GM06990 (cell line): ENCODE results near the gene CAMK2G.

Experiments used
- DNase-seq: peaks from one replicate; pipeline ENCODE4 v3.0.0-alpha.2; 2011; ENCODE audit not compliant: insufficient read length; ENCODE audit errors: extremely low read depth
- H3K27me3 ChIP-seq: replicated peaks from 2 replicates; pipeline ENCODE4 v1.6.0; 2011; ENCODE audit warnings: low read length; ENCODE audit not compliant: control insufficient read depth, insufficient read depth
- H3K36me3 ChIP-seq: 2 replicates; pipeline ENCODE4 v1.5.1; 2011; ENCODE audit warnings: low read length; ENCODE audit not compliant: control insufficient read depth, insufficient read depth
- H3K4me3 ChIP-seq: replicated peaks from 2 replicates; pipeline ENCODE4 v1.5.1; 2011; ENCODE audit warnings: low read depth, mild to moderate bottlenecking, control low read depth, low read length
- CTCF ChIP-seq: IDR thresholded peaks from 2 replicates; pipeline ENCODE4 v1.5.1; 2011; ENCODE audit warnings: low read length, control low read depth, mild to moderate bottlenecking, inconsistent platforms; ENCODE audit not compliant: insufficient read depth, poor library complexity, severe bottlenecking

Gene CAMK2G

GRCh38 chr10:73866621-73867020 lies 7.7 kb downstream of the CAMK2G start:
- peaks cover 8% of the 10 kb centered on the region for H3K36me3 ChIP-seq
- TF ChIP-seq CTCF: no peak
- H3K4me3 ChIP-seq: no peak overlapping the region
- H3K27me3 ChIP-seq: no peaks in the 10 kb centered on the region
- DNase-seq: no peak

- Histone ChIP-seq H3K27me3 (no peaks in the 10 kb centered on the region), H3K4me3 (peak overlapping the region; percentile 10), H3K36me3 (peaks cover 8% of the 10 kb centered on the region)
- no peak for TF ChIP-seq CTCF
- peak; percentile 75 for DNase-seq
Measured at GRCh38 chr10:73865459-73866442, 8.6 kb downstream of the CAMK2G start.

- peak overlapping the region; percentile 10; the same call in 1 of the 2 replicates for H3K4me3 ChIP-seq
- no peaks in the 10 kb centered on the region for H3K27me3 ChIP-seq
- no peak for TF ChIP-seq CTCF
- peaks cover 8% of the 10 kb centered on the region for H3K36me3 ChIP-seq
- no peak for DNase-seq
Measured at GRCh38 chr10:73865107-73865458, 9.3 kb downstream of the CAMK2G start.

- no peak for TF ChIP-seq CTCF
- H3K36me3 ChIP-seq: peaks cover 8% of the 10 kb centered on the region
- no peak for DNase-seq
- no peak overlapping the region for H3K4me3 ChIP-seq
- no peaks in the 10 kb centered on the region for H3K27me3 ChIP-seq
Measured at GRCh38 chr10:73864229-73864628, 10.1 kb downstream of the CAMK2G start.

GRCh38 chr10:73863039-73863817 lies 11.1 kb downstream of the CAMK2G start:
- peaks cover 8% of the 10 kb centered on the region for H3K36me3 ChIP-seq
- no peak for TF ChIP-seq CTCF
- no peaks in the 10 kb centered on the region for H3K27me3 ChIP-seq
- DNase-seq: no peak
- H3K4me3 ChIP-seq: no peak overlapping the region
